Activated T-helper 1 cell treated with Interleukin-2 at 50 U/mL for 16 hours (primary cell): Measurements from ENCODE around the gene GALNT9.

Experiments
- DNase-seq: peaks from one replicate; pipeline ENCODE4 v3.0.0-alpha.2; 2020; ENCODE audit warnings: low read depth

The GALNT9 gene

DNA sequence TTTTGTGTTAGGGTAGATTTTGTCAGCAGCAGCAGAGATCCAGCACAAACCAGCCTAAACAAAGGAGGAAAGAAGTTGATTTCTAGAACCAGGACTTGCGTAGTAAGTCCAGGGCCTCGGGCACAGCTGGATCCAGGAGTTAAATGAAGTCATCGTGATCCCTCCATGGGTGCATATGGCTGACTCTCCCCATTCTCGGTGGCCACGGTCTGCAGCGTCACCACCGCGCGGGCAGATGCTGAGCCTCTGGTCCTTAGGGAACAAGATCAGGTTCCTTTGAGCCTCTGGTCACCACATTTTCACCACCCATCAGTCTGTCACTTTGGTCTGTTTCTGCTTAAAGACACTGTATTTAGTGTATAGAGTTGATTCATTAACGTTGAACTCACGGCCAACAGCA is 14.8 kb upstream of the GALNT9 start:
- DNase-seq: no peak

DNA sequence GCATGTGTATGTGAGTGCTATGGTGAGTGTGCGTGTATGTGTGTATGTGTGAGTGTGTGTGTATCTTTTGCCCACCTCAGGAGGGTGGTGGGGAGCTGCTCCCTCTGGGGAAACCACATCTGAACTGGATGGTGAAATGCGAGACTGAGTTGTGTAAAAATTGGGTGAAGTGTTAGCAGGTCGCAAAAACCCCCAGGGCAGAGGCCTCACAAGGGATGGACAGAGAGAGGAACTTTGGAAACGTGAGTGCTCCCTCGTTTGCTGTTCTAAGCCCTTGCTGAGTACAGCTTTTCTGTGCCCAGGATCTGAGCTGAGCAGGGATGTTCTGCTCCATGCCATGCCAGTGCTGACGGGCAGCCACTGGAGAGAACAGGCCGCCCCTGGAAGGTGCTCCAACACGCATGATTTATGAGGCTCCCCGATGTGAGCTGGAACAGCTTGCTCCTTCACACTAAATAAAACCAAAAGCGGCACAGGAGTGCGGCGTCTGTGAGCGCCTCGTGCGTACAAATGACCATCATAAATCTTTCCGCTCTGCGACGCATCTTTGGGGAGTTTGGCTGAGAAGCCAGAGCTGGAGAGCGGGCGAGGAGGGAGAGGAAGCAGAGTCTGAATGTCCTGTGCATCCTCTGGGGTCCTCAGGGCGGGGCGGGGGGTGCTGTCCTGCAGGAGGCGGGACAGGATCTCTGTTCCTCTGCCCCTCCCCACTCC is 14.1 kb upstream of the GALNT9 start:
- DNase-seq: no peak

DNA sequence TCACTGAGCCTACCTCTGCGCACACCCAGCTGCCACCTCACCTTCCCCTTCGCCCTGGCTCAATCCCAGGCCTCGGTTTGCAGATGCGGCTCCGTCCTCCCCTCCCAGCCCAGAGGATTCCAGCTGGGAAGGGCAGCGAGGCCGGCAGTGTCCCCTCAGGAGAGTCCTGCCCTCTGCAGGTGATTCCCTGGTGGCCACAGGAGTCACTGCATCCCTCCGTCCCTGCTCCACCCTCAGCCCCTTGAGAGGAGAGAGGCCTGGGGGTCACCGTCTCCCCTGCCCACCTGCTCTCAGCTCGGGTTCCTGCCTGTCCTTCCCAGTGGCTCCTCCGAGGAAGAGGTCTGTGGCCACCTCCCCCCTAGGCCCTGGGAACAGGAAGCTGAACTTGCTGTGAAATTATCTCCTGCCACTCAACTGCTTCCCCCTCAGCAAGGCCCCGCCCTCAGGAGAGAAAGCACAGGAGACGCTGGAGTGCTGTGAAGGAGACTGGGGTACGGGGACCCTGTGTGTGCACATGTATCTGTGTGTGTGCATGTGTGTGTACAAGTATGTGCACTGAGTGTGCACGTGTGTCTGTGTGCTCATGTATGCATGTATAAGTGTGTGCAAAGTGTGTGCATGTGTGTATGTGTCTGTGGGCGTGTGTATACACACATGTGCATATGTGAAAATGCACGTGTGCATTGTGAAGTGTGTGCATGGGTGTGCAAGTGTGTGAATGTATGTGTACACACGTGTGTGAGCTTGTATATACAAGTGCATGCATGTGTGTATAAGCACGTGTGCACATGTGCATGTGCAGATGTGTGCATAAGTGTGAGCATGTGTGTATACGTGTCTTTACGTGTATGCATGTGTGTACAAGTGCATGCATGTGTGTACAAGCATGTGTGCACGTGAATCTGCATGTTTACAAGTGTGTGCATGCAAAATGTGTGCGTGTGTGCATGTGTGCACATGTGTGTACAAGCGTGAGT is 13.2 kb upstream of the GALNT9 start:
- DNase-seq: no peak

DNA sequence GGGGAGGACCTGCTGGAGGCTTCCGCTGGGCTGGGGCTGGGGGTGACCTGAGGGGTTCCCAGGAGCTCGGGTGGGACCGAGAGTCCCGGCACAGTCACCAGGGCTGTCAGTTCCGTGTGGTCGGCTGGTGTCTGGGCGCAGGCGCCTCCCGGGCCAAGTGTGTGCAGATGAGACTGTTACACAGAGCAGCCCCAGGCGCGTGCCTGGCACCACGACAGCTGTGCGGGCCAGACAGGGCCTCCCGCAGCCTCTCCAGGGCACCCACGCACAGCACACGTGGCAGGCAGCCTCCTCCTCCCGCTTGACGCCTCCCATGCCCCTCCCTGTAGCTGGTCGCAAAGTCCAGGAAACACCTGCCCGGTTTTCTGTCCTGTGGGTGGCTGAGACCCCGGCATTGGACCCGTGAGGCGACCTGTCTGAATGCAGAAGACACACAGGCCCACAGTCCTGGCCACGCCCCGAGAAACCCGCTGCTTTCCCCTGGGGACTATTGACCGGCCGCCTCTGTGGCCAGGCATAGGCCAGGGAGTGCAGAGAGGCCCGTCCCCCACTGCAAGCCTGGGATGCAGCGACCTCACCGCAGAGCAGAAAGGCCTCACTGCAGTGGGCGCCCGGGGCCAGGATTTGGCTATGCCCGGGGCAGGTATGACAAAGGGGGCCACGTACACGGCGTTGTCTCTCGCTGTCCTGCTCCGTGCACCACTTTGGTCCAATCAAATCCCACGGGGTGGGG is 12.1 kb upstream of the GALNT9 start:
- no peak for DNase-seq

DNA sequence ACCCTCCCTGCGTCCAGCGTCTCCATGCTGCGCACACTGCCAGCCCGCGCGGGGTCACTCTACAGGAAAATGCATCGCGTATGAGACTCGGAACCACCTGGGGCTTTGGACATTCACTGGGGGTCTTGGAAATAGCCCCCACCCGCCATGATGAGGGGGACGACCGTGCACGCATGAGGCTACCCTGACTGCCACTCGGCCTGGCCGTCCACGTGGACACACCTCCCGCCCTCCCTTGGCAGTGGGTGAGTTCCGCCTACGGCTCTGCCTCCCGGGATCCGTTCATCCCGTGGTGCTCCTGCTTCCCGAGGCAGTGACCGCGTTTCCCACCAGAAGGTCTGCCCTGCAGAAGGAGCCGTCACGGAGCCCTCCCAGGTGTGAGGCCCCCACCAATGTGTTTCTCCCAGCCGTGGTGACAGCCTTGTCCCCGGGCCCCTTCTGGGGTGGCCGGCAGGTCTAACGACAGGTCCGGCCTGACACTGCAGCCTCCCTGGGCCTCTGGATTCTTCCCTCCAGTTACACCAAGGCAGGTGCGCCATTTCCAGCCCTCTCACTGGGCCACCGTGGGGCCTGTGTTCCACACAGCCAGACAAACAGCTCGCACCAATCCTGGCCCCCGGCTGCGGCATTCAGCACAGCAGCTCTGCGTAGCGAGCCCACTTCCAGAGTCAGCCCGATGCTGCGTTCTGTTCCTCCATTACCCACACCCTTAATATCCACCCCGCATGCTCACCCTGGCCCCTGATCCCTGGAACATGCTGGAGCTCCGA is 11.1 kb upstream of the GALNT9 start:
- no peak for DNase-seq

DNA sequence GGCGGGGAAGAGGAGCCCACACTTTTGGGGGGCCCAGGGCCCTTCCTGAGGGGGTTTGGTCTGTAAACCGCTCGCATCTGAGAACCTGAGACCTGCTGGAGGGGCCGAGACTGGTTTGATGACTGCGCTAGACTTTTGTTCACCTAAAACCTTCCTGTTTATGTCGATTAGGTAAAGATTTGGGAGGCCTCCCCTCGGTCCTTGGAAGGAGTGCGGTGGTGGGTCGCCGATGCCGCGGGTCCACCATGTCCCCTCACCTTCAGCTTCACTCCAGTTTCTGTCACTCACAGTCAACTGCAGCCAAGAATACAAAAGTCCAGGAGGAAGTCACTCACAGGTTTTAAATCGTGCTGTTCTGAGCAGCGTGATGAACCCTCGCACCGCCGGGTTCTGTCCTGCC is 10.5 kb upstream of the GALNT9 start:
- no peak for DNase-seq

DNA sequence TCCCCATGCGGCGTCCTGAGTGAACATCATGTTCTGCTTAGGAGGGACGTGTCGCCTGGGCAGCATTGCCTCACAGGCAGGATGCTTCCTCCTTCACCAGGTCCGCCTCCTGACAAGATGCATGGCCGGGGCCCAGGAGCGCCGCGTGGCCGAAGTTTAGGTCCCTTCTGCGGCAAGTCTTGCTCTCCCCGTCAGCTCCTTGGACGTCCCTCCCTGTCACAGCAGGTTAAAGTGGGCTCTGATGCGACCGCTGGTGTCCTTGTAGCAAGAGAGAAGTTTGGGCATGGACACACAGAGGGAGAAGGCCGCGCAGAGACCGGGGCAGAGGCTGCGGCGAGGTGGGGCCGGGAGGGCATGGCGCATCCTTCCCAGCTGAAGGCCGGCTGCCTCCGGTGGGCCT is 9.4 kb upstream of the GALNT9 start:
- DNase-seq: no peak

DNA sequence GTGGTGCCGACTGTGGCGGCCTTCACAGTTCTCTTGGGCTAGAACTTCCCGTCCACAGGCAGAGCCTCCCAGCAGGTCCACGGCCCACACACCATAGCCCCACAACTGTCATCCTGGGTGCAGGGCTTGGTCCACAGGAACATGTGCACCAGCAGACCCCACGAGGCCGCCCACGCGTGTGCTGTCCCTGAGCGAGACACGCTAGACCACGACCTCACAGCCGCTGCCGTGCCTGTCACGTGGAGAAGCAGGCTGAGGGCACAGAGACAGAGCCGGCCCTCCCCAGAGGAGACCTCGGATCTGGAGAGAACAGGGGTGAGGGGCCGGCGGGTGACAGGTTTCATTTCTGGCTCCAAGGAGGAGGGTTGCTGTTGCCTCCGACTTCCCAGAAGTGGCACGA is 8.9 kb upstream of the GALNT9 start:
- DNase-seq: no peak

DNA sequence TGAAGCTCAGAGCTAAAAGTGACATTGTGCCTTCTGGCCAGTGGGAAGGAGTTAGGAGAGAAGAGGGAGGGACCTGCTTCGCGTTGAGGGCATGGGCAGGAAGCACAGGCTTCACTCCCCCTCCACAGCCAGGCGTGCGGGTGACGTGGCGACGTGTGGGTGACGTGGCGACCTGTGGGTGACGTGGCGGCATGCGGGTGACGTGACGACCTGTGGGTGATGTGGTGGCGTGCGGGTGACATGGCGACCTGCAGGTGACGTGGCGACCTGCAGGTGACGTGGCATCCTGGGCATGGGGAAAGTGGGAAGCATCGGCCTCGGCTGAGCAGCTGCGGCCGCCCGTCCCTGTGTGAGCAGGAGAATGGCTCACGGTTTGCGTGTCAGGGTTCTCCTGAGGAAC is 8.2 kb upstream of the GALNT9 start:
- no peak for DNase-seq

DNA sequence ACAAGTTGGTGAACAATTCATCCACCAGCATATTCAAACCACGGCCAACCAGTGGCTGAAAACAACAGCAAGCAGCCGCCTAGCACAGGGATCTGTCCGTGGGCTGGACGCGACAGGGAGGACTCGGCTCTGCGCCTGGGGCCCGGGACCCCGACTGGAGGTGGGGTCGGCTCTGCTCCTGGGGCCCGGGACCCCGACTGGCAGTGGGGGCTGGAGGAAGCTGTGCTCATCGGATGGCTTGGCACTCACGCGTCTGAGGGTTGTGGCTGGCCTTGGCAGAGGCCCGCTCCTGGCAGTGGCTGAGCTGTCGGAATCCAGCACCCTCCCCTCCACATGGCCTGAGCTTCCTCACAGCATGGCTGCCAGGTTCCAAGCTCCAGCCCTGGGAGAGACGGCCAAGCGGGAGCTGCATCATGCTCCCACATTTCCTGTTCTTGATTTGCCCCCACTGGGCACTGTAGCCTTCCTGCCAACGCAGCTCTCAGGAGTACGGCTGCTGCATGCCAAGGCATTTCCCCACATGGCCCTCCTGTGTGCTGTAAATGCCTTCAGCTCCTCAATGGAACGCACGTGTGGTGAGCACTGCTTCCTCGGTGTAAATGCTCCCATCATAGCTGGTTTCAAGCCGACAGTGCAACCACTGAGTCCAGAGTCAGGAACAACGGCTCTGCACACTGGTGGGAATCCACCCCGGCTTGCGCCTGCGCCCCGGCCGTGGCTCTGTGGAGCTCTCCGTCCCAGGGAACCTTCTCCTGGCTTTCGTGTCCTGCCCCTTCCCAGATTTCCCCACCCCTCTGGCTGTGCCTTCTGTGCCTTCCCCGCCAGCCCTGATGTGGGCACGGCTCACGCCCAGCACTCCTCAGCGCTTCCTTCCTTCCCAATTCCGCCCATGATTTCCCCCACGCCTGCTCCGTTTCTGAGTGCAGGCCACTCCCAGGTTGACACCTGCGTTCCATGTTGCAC is 7.3 kb upstream of the GALNT9 start:
- no peak for DNase-seq

DNA sequence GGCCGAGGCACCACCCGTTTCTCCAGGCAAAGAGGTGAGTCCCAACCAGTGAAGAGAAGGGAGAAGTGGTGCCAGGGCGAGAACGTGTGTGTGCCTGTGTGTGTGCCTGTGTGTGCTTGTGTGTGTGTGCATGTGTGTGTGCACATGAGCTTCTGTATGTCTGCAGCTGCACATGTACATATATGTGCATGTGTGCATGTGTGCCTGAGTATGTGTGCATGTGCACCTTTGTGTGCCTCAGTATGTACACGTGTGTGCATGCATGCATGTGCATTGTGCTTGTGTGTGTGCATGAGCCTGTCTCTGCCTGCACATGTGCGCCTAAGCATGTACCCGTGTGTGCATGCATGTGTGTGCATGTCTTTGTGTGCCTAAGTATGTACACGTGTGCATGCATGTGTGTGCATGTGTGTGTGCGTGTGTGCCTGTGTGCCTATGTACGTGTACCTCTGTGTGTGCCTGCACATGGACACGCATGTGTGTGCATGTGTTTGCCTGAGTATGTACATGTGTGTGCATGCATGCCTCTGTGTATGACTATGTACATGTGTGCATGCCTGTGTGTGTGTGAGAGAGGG is 5.9 kb upstream of the GALNT9 start:
- DNase-seq: no peak

DNA sequence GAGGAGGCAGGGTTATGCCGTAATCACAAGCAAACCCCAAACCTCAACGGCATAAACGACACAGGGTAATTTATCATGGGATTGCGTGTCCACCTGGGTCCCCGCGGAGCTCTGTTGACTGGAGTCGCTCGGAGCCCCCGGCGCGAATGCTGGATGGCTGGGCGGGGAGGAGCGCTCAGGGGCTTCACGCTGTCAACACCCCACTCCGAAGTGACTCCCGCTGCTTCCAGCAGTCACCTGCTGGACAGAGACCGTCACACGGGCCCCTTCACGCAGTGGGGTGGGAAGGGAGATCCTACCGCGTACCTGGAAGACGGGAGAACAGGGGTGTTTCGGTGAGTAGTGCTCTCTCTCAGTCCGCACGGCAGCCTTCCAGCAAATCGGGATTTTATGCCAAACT is 4.4 kb upstream of the GALNT9 start:
- no peak for DNase-seq

DNA sequence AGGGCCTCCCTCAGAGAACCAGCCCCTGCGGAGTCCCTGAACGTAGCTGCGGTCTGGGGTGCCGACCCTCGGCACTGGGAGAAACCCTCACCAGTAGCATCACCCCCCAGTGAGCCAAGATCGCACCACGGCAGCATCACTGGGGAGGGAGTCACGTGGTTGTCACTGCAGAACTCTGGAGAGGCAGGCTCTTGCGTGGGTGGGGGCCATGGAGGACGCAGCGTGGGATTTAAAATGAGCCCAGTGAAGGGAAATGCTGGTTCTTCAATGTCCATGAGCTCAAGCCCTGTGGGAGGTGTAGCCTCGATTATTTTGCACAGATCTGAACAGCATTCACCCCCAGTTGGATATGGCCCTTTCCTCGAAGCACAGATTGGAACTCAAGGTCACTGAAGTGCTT is 3.9 kb upstream of the GALNT9 start:
- no peak for DNase-seq

DNA sequence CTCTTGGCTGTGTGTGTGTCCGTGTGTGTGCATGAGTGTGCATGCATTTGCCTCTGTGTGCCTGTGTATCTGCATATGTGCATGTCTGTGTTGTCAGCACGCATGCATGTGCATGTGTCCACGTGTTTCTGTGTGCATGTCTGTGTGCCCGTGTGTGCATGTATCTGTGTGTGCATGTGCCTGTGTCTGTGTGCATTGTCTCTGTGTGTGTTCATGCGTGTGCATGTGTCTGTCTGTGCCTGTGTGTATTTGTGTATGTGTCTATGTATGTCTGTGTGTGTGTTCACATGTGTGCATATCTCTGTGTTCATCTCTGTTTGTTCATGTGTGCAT is 1.1 kb upstream of the GALNT9 start:
- DNase-seq: no peak

DNA sequence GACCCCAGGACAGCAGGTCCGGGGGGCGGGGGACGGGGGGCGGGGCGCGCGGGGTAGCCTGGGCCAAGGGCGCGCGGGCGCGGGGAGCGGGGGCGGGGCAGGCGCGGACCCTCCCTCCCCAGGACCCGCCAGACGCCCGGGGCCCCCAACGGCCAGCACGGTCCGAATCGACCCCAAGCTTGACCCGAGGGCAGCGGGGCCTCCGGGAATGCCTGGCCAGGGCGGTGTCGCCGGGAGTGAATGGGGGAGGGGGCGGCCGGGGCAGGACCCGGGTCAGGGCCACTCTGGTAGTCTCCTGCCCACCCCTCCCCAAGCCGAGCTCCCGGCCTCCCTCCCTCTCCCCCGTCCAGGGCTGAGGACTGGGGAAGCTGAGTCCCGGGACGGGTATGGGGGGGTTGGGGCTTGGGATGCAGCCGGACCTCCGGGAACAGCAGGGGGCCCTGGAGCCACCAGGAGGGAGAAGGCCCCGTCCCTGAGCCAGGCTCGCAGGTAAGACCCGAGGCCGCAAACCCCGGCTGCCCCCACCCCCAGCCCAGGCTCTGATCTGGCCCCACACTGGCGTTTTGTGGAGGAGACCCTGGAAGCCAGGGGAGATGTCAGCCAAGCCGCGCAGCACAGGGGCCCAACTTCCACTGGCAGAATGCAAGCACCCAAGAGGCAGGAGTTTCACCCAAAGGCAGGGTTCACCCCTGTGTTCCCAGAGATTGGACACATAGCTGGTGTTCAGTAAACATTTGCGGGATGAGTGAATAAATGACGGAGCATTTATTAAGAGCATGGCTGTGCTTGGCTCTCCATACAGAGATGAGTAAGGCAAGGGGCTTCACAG is 545 bp upstream of the GALNT9 start:
- DNase-seq: no peak

DNA sequence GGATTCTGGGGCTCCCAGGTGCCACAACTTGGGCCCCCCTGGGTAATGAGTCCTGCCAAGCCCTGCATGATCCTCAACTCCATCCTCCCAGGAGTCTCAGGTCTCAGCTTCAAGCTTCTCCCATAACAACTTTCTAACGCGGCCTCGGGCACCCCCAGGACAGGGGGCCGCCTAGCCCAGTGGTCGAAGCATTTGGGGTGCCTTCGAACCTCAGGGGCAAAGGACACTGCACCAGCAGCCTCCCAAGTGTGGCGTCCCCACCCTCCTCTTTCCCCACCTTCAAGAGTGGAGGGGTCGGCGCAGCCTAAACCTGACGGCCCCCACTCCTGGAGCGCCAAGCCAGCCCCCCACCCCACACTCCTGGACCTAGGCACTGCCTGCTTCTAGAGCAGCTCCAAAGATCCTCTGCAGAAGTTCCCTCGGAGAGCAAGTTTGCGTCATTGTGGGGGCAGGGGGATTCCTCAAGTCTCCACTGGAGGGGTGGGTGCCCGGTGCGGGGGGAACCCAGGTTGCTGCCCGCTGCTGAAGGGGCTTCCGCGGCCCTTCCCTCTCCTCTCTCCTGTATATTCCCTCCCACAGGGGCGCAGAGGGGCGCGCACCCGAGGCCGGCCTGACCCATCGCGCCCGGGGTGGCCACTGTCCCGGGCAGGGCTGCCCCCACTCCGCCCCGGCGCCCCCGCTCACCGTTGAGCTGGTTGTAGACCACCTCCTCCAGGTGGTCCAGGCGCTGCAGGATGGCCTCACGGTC is 933 bp downstream of the GALNT9 start:
- no peak for DNase-seq

DNA sequence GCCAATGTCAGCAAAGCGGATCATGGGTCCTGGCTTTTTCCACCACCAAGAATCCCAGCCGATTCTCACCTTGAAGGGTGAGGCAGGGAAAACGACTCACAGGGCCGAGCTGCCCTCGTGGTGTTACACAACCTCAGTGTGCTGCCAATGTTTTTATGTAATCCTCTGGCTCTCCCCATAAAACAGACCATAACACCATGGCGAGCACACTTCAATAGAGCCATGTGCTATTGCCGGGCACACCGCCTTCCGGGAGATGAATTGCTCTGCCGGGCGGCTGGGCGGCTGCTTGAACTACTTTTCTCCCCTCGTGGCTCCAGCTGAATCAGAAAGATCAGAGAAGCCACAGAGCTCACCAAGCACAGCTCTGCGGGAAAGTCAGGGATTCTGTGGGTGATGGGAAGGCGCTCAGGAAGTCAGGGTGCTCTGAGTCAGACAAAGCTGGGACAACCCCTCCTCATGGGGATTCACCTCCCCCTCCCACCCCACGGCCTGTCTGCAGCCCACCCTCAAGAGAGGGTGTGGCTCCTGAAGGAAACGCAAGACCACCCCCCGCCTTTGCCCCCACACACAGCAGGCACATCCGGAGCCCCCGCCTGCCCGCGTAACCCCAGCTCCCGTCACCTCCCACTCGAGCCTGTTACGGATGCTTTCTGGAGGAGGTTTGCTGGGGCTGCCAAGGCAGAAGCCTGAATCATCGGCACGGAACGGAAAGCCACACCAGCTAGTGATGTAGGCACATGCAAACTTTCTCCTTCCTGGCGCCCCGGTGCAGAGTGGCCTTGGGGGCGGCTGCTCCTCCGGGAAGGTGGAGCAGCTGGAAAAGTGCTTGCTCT is 1.8 kb downstream of the GALNT9 start:
- DNase-seq: no peak

DNA sequence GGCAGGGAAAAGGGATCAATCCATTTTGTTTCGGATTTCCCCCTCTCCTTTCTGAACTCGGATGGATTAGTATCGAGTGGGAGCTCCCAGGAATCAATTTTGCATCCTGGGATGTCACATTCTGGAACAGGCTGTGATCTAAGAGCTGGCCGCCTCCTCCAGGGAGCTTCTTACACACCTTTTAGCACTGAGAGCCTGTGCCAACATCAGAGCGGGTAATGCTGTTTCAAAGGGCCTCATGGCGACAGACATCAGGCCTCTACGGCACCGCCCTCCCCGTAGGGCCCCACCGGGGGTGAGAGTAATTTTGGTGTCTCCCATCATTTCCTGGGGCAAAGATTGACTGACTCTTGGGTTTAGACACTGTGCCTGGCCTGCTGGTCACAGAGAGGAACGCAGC is 2.7 kb downstream of the GALNT9 start:
- no peak for DNase-seq
